Measurements from ENCODE around the gene TSEN15.
"Not testable (repeated sequence)": the region's sequence is repeated elsewhere in the genome, so short reads cannot be mapped to it uniquely, and the experiment has no call there.

TSEN15 gene

DNA sequence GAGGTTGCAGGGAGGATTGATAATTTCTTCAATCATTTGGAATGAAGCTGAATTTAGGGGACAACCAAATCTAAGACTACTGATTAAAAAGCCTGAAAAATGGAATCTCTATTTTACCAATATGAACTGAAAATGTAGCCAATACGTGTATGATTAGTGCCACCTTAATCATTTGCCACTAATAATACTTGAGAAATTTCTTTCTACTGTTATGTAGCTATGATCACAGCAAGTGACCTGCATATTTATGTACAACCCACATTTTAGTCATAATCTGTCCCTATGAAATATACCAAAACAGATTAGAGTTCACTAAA lies 20.5 kb upstream of the TSEN15 start:
- DNase-seq (ENCODE audit: insufficient read length, low spot score) (no peak), FAIRE-seq (no peak)

DNA sequence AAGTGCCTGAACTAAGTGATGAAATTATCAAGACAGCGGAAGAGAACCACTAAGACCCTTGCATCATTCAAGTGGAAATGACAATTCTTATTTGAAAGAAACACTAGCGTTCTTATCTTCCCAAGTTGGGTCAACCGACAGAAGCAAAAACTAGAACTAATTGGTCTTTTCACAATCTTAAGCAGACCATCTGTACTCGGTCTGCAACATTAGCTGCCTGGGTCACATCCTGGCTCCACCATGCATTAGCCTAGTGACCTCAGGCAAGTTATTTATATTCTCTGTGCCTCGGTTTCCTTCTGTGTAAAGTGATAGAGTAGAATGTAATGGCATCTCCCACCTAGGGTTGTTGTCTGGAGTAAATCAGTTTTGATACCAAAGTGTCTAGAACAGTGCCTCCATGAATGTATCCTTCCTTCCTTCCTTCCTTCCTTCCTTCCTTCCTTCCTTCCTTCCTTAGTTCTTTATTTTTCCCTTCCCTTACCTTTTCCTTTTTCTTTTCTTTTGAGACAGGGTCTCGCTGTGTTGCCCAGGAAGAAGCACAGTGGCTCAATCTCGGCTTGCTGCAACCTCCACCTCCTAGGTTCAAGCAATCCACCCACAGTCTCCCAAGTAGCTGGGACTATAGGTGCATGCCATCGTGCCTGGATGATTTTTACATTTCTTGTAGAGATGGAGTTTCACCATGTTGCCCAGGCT lies 20.0 kb upstream of the TSEN15 start:
- FAIRE-seq (no peak), DNase-seq (ENCODE audit: insufficient read length, low spot score) (no peak)

DNA sequence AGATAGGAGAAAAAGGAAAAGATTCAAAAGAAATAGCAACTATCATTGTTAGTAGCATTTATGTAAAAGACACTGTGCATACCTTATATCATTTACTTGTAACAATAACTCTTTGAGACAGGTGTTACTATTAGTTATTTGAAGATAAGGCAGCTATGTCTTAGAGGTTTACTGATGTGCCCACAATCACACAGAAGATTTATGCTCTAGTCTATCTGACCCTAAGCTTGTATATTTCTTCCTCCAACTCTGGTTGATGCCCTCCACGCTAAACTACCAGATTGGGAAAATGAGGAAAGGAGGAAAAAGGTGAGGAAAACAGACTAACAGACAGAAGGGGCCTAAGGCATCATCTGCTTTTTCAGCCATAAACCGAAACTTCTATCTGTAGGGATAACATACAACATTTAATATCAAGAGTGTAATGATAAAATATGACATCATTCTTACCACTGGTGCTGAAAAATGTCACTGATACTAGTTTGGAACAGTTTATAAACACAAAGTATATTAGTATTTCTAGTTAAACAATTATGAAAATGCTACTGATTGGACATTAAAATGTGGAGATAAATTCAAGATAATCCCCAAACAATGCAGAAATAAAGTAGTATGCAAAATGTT lies 19.1 kb upstream of the TSEN15 start:
- FAIRE-seq (no peak), DNase-seq (ENCODE audit: insufficient read length, low spot score) (no peak)

DNA sequence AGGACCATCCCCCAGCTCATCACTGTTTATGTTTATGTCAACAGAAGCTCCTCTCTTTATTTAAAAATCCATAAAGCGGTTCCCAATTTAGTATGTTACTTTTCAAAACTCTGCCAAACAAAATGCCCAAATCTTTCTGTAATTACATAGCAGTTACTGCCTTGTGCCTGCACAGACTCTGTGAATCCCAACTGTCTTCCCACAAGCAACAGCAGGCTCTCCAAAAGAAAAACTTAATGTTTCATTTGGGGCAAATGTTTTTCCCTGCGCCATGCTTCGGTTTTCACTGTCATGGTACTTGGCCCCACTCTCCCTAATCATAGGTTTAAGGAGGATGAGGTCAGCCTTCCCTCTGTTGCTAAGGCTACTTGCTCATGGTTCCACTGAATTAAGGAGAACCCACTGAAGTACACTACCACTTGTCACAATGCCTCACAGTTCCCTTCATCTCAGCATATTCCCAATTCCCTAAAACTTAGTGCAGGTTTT lies 18.6 kb upstream of the TSEN15 start:
- DNase-seq (ENCODE audit: insufficient read length, low spot score) (no peak), FAIRE-seq (no peak)

DNA sequence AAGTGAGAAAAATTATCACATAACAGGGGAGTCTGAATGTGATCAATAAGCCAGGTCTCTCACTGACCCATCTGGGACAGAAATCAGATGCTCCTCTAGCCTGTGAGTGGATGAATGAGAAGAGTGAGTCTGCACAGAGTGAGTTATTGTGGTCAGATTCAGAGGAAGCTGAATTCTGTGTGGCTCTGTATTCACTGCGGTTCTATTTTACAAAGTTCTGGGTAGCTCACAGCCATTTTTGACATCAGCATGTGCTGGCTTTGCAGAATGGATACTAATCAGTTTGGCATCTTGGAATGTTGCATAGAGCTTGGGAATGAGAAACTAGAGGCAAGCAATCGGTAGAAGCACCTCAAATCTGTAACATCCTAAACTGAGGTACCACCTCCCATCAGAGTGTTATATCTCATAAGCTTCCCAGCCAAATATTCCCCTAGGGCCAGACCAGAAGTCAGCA lies 17.8 kb upstream of the TSEN15 start:
- DNase-seq (ENCODE audit: insufficient read length, low spot score) = no peak
- no peak for FAIRE-seq

DNA sequence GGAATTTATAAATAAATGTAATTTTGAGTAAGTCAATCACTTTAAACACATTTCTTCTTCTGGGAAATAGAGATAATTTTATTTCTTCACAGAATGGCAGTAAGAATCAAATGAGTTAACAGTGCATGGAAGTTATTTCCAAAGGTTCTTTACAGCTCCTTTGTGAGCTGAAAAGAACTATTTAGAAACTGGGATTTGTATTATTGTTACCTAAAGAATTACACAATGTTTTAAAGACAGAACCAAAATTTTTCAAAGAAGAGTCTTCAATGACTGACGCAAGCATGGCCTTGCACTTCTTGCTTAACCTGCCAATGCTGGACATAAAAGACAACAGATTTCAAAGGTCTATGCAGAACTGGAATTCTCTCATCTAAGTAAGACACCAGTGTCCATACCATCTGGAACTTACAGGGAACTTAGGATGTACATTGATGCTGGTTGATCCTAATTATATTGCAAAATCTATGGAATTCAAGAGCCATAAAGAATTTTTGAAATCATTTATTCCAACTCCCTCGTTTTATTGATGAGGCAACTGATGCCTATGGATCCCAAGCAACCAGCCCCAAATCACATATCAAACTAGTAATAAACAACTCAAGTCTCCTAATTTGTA lies 16.7 kb upstream of the TSEN15 start:
- DNase-seq (ENCODE audit: insufficient read length, low spot score) (no peak), FAIRE-seq (no peak)

DNA sequence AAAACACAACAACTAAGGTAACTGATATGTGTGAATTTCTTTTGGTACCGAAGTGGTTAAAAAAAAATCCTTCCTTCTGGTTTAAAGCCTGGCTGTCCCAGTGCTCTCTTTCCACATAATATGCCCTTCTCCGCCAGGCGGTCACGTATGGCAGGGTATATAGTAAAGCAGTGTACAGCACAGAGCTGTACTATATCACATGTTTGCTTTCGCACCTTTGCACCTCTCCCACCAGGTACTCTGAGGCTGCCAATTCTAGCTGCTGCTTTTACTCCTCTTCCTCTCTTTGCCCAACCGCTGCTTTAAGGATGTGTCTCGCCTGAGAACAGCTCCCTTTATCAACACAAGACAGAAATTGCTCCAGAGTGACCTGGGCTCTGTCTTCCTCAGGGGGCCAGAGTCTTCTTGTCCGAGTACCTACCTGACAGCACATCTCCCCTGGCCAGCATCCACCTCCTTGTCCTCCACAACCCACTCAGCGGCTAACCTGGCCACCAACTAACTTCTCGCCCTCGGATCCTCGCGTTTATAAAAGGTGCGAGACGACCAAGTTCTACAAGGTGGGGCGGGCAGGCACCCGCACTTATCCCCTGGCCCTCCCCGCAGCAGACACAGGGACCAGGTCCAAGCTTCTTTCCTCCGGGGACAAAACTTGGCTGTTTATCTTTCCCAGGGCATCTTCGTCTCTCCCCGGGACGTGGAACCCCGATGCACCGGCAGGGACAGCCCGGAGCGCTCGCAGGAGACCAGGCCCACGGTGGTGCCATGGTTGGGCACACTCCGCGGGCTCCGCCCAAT lies 15.6 kb upstream of the TSEN15 start:
- DNase-seq (ENCODE audit: insufficient read length, low spot score) = no peak

DNA sequence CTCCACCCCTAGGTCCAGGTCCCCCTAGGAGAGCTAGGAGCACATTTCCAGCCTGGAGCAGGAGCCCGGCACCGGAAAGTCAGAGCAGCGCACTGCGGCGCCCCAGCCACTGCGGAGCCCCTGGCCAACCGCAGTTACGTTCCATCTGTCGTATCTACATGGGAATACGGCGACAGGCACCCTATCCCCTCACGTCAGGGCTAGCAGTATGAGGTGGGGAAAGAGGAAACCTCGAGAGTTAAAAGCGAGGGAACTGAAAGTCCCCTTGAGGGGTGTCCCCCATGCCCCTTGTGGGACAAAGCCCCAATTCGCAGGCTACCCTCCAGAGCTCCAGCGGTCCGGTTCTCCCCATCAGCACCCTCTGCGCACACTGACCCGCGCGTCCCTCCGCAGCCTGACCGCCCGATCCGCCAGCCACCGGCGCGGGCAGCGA lies 15.0 kb upstream of the TSEN15 start:
- no peak for DNase-seq (ENCODE audit: insufficient read length, low spot score)

More for the DNA sequence above, 15.6 kb upstream of the TSEN15 start:
- no peak for FAIRE-seq

DNA sequence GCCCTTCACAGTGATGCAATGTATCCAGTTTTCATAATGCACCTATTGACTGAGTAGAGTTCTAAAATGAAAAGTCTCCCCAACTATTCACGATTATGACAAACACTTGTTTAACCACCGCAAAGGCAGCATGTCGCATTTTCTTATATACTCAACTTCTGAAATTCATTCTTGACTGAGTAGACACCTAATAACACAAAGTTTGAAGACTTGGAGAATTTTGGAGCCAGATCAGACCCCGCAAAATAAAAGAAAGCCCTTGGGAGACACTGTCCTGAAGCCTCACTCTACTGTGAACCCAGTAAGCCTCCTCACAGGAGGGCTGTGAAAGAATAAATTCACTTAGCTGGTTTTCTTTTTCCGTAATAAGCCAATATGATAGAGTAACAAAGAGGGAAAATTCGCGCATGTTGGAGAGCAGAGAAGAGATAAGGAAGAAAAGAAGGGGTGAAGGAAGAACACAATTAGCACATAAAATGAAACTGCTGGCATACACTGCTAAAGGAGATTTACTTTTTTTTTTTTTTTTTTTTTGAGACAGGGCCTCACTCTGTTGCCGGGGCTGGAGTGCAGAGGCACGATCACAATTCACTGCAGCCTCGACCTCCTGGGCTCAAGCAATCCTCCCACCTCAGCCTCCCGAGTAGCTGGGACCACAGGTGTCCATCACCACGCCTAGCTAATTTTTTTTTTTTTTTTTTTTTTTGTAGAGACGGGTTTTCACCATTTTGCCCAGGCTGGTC lies 13.5 kb upstream of the TSEN15 start:
- FAIRE-seq = no peak
- DNase-seq (ENCODE audit: insufficient read length, low spot score) = no peak

More for the DNA sequence above, 15.0 kb upstream of the TSEN15 start:
- no peak for FAIRE-seq

DNA sequence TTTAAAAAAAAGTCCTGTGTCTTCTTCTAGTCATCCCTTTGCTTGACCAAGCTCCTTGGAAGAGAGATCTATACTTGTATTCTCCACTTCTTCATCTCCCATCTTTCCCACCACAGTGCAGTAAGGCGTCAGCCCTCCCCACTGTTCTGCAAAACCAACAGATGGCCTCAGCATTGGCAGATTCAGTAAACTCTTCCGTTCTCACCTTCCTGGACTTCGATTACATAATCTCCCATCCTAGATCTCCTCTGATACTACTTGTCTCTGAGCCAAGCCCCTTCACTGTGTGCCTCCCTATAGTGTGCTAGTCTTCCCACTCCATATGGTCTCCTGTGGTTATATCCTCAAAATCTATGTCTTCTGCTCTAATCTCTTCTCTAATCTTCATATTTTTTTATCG lies 12.4 kb upstream of the TSEN15 start:
- FAIRE-seq (no peak), DNase-seq (ENCODE audit: insufficient read length, low spot score) (no peak)

DNA sequence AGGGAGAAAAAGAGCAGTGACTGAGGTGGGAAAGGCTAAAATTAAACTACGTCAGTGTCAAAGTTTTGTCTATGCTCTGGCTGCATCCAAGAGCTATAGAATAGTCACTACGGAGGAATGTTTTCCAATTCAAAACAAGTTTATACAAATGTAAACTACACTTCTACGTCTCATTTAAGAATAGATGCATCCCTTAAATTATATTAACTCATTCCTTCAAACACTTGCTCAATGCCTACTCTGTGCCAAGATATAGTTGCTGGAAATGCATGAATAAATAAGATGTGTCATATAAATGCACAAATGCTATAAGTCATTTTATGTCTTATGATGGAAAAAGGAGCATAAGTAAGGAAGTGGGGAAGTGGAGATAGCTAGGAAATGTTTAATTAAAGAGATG lies 9.8 kb upstream of the TSEN15 start:
- no peak for DNase-seq (ENCODE audit: insufficient read length, low spot score)
- no peak for FAIRE-seq

DNA sequence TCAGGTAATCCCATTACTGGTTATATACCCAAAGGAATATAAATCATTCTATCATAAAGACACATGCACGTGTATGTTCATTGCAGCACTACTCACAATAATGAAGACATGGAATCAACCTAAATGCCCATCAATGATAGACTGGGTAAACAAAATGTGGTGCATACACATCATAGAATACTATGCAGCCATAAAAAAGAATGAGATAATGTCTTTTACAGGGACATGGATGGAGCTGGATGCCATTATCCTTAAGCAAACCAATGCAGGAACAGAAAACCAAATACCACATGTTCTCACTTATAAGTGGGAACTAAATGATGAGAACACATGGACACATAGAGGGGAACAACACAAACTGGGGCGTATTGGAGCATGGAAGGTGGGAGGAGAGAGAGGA lies 8.2 kb upstream of the TSEN15 start:
- FAIRE-seq = not testable (repeated sequence)

DNA sequence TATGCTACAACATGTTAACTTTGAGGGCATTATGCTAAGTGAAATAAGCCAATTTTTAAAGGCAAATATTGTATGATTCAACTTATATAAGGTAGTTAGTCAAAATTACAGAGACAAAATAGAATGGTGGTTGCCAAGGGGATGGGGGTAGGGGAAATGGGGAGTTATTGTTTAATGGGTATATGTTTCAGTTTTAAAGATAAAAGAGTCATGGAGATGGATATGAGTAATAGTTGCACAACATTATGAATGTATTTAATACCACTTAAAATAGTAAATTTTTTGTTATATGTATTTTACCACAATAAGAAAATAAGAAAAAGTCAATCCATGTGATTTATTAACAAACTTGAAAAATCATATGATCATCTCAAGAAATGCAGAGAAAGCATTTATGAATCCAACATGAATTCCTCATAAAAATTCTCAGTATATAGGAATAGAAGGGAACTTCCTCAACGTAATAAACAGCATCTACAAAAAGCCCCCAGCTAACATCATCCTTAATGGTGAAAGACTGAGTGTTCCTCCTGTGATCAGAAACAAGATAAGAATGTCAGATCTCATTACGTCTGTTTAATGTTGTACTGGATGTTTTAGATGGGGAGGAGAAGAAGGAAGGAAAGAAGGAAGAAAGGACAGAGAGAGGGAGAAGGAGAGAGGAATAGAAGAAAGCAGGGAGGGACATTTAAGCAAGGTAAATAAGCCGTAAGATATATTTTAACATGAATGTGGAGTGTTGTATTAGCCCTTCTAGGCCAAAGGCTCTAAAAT lies 6.7 kb upstream of the TSEN15 start:
- DNase-seq (ENCODE audit: insufficient read length, low spot score) = no peak
- FAIRE-seq = no peak

More for the DNA sequence above, 8.2 kb upstream of the TSEN15 start:
- not testable (repeated sequence) for DNase-seq (ENCODE audit: insufficient read length, low spot score)

DNA sequence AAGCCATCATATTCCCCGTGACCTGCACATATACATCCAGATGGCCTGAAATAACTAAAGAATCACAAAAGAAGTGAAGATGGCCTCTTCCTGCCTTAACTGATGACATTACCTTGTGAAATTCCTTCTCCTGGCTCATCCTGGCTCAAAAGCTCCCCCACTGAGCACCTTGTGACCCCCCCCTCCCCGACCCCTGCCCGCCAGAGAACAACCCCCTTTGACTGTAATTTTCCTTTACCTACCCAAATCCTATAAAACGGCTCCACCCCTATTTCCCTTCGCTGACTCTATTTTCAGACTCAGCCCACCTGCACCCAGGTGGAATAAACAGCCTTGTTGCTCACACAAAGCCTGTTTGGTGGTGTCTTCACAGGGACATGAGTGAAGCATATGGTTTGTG lies 4.0 kb upstream of the TSEN15 start:
- DNase-seq (ENCODE audit: insufficient read length, low spot score); FAIRE-seq: not testable (repeated sequence)

DNA sequence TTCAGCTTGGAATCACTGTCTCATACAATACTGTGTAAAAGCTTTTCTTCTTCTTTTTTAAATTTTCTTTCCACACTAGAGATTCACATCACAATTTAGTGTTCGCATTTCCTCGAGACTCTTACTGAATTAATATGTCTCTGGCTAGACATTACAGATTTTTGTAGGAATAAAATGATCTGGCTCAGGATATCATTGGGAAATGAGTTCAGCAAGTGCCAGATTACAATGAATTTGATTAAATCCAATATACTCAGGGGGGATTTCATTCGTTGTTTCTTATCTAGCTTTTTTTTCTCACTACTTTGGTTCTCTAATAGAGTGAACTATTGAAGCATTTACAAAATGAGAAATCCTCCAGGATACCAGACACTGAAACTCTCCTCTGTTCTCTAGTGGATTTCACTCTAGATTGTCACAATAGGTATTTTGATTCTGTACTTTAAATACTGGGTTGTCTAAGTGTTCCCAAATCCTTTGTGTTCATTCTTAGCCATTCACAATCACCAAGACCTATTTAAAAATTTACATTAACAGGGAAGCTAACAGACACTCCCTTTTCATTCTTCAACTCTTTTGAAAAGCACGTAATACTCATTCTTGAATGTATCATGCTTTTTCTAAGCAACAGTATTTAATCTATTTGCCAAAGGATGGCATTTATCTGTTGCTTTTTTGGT lies 2.8 kb upstream of the TSEN15 start:
- FAIRE-seq = no peak
- DNase-seq (ENCODE audit: insufficient read length, low spot score) = no peak

DNA sequence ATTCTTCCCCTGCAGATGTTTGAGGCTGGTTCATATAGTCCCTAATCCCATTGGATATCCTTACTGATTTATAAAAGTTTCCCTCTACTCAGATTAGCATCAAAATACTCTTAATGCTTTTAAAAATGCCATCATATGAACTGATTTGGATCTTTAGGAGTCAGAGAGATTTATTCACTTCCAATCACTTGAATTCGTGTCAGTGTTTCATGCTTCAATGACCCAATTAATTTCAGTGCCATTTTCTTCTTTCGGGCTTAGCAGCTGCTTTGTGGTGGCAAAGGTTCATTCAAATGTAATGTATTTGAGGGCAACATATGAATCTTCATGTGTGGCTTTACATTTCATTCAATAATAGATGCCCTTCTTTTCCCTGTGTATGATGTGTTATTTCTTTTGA lies 2.2 kb upstream of the TSEN15 start:
- DNase-seq (ENCODE audit: insufficient read length, low spot score) = no peak
- FAIRE-seq = no peak

DNA sequence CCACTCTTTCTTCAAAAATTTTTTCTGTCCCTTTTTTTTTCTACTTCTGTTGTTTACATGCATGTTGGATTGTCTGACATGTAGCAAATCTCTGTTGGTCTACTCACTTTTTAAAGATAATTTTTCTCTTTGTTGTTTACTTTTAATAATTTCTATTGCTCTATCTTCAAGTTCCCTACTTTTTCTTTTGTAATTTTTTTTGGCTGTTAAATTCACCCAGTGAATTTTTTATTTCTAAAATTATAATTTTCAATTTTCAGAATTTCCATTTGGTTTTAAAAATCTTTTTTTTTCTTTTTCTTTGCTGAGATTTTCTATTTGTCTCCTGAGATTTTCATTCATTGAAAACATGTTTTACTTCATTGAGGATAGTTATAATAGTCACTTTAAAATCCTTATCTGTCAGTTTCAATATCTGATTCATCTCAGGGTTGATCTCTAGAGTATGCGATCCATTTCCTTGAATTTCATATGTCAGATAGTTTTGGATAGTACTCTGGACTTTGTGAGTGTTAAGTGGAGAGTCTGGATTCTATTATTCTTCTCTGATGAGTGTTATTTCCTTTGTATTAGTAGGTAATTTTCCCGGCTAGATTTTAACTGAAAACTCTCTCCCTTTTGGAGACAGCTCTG lies 1.6 kb upstream of the TSEN15 start:
- no peak for DNase-seq (ENCODE audit: insufficient read length, low spot score)
- FAIRE-seq = no peak

DNA sequence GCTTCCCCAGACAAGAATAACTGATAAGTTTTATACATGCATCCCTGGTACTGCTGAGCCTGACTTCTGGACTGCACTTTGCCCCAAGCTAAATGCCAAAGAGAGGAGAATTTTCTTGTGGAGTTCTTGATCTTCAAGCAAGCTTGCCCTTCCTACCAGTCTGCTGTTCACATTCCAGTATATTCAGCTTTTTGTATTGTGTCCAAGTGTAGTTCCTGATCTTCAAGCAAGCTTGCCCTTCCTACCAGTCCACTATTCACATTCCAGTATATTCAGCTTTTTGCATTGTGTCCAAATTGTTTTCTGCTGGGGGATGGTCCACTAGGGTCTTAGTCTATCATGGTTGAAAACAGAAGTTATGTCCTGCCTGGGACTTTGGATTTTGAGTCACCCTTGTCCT lies 894 bp upstream of the TSEN15 start:
- DNase-seq (ENCODE audit: insufficient read length, low spot score) = no peak
- peak; percentile 69 for FAIRE-seq

DNA sequence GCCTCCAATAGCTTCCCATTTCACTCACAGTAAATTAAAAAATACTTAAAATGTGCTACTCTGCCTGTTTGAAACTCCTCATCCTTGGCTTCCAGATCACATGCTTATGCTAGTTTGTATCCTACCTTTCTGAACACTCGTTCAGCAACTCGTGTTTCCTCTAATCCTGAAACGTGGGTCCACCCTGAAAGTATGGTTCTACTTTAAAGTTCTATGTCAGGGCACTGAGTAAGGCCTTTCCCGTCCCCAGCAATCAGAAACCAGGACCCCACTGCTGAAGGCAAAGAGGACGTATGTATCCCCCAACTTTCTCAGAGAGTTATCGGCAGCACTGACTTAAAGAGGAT lies 419 bp upstream of the TSEN15 start:
- FAIRE-seq (no peak), DNase-seq (ENCODE audit: insufficient read length, low spot score) (no peak)

Data from GM19239 (cell line).